HL-60 (cell line): ENCODE data around the gene CARMIL1.

Experiments
- DNase-seq, 2 experiments: peaks; one replicate each; pipeline ENCODE4 v3.0.0-alpha.2; 2010 to 2020; ENCODE audit warnings: low read depth in 1 of 2, low spot score in 1 of 2
- H3K27ac ChIP-seq: fragments of 250-450 bp; sonication (Bioruptor Pico); replicated peaks from 2 replicates; pipeline ENCODE4 v1.5.1; 2020; ENCODE audit warnings: mild to moderate bottlenecking, moderate library complexity
- H3K27me3 ChIP-seq: fragments of 250-450 bp; sonication (Bioruptor Pico); 2 replicates; pipeline ENCODE4 v1.5.1; 2021; ENCODE audit warnings: mild to moderate bottlenecking, moderate library complexity; ENCODE audit not compliant: insufficient read depth, poor library complexity, severe bottlenecking
- H3K4me3 ChIP-seq: replicated peaks from 2 replicates; pipeline ENCODE4 v1.5.1; 2011; ENCODE audit warnings: mild to moderate bottlenecking, control low read depth, low read length; ENCODE audit not compliant: insufficient read depth
- GABPA ChIP-seq: IDR thresholded peaks from 2 replicates; pipeline ENCODE4 v1.6.1; 2012; ENCODE audit warnings: low read depth
- POLR2AphosphoS5 ChIP-seq: IDR thresholded peaks from 2 replicates; pipeline ENCODE4 v1.6.1; 2012; ENCODE audit warnings: low read depth
- REST ChIP-seq: IDR thresholded peaks from 2 replicates; pipeline ENCODE4 v1.6.1; 2012; ENCODE audit warnings: low read depth; ENCODE audit not compliant: insufficient replicate concordance
- SPI1 ChIP-seq: IDR thresholded peaks from 2 replicates; pipeline ENCODE4 v1.6.1; 2012; ENCODE audit warnings: low read depth, mild to moderate bottlenecking, borderline replicate concordance
- TF ChIP-seq, protein P1 (sequence below): IDR thresholded peaks from one replicate; pipeline ENCODE4 v1.5.1; 2011; ENCODE audit warnings: low read length, control low read depth, inconsistent platforms; ENCODE audit not compliant: insufficient read depth

Gene CARMIL1

DNA sequence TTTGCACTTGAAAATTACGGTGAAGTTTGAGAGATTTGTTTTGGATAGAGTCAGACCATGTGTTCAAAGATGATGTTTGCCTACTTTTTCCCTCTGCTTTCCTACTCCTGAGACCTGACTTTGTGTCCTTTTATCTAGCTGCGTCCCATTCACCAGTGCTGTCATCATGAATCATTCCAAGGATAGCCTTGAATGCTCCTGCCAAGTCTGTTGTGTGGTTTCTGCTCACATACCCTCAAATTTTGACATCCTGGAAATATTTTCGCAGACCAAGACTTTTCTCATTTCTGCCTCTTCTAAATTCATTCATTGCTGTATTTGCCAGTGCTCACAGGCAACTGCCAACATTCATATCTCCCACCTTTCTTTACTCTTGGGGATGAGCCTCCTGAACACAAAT lies 197.0 kb downstream of the CARMIL1 start:
- no peak for DNase-seq

DNA sequence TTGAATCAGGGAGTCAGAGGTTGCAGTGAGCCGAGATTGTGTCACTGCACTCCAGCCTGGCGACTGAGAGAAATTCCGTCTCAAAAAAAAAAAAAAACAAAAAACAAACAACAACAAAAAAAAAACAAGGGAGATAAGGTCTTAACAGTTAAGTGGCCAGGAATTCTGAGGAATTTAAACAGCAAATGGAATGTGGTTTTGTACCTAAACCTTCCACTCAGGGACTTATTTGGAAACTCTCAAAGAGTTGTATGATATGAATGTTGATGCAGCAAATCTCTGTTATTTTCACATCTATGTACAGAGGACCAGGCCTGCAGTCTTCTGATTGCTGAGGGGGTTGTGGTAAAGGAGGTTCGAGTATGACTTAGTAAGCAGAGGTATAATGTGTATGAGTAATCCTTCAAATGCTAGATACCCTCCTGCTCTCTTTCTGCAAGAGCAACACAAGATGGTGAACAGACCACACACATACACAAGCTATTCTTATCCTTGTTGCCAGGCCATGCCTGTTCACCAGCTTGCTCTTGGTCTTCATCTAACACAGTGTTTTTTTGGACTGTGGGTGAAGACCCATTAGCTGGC lies 197.9 kb downstream of the CARMIL1 start:
- no peak overlapping the region for H3K4me3 ChIP-seq
- no peak for TF ChIP-seq POLR2AphosphoS5
- no peak for TF ChIP-seq REST
- no peak for TF ChIP-seq SPI1
- TF ChIP-seq, protein P1, sequence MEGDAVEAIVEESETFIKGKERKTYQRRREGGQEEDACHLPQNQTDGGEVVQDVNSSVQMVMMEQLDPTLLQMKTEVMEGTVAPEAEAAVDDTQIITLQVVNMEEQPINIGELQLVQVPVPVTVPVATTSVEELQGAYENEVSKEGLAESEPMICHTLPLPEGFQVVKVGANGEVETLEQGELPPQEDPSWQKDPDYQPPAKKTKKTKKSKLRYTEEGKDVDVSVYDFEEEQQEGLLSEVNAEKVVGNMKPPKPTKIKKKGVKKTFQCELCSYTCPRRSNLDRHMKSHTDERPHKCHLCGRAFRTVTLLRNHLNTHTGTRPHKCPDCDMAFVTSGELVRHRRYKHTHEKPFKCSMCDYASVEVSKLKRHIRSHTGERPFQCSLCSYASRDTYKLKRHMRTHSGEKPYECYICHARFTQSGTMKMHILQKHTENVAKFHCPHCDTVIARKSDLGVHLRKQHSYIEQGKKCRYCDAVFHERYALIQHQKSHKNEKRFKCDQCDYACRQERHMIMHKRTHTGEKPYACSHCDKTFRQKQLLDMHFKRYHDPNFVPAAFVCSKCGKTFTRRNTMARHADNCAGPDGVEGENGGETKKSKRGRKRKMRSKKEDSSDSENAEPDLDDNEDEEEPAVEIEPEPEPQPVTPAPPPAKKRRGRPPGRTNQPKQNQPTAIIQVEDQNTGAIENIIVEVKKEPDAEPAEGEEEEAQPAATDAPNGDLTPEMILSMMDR: no peak
- no peak for TF ChIP-seq GABPA
- peaks cover 3% of the 10 kb centered on the region for H3K27me3 ChIP-seq
- no peak for DNase-seq
- no peak overlapping the region for H3K27ac ChIP-seq

More for the DNA sequence above, 197.0 kb downstream of the CARMIL1 start:
- no peaks in the 10 kb centered on the region for H3K27me3 ChIP-seq
- no peak overlapping the region for H3K4me3 ChIP-seq
- no peak for TF ChIP-seq SPI1
- no peak for TF ChIP-seq GABPA
- no peak for TF ChIP-seq POLR2AphosphoS5
- TF ChIP-seq, protein P1: no peak
- no peak for TF ChIP-seq REST
- no peak overlapping the region for H3K27ac ChIP-seq

DNA sequence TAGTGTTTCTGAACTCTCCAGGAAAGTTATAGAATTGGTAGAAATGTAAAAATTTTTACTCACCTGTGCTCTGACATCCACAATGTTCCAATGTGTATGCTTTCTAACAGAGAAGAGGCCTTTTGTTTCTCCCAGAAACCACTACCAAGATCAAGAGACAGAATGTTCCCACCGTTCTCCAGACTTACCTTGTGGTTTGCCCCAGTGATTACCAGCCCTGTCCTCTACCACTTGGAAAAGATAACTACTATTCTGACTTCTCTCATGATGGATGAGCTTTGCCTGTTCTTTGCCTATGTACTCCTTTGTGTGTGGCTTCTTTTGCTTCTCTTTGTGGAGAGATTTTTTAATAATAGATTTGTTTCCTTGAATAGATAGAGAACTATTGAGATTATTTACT lies 199.8 kb downstream of the CARMIL1 start:
- H3K27ac ChIP-seq: no peak overlapping the region
- no peak overlapping the region for H3K4me3 ChIP-seq
- TF ChIP-seq POLR2AphosphoS5 (no peak), REST (no peak), SPI1 (no peak), GABPA (no peak)
- TF ChIP-seq, protein P1: no peak
- DNase-seq: no peak
- H3K27me3 ChIP-seq: peaks cover 3% of the 10 kb centered on the region
